ENCODE data around the gene CENPM.

GRCh38 chr22:41928593-41929417 lies 18.1 kb downstream of the CENPM start:
- TF ChIP-seq CTCF (optimal IDR thresholded peaks at IDR 0.05 in 1 of 3, IDR thresholded peaks at IDR 0.05 in 1 of 3, conservative IDR thresholded peaks at IDR 0.05 in 1 of 3; ENCODE audit: extremely low read depth in 1 of 3, insufficient read depth in 2 of 3, low read length in 3 of 3) (no peak), EZH2 (IDR thresholded peaks at IDR 0.05; ENCODE audit: low read length) (no peak)
